GM12878 (cell line): ENCODE data around the gene NECAB2. TPM values are rescaled to one million over a fixed set of nuclear protein-coding genes. Genes with fewer than 3 reads are reported as not detected.

Experiments
- ATAC-seq: fragments of 200-7000 bp; cut with Tn5 transposase; 3 replicates; pipeline ENCODE4 v1.9.1; 2020; ENCODE audit warnings: mild to moderate bottlenecking, moderate library complexity
- BruUV-seq: library from RNA; stranded (reverse); fragments of 400-500 nt; replicated peaks from 2 replicates; lab custom pipeline; 2021; lab: Mats Ljungman, UMichigan
- CTCF ChIA-PET: fragments of 300-600 bp; sonication (Branson Sonifier 250); formaldehyde crosslinking; extraction: SDS; loops from one replicate; lab custom pipeline; 2021; ENCODE audit warnings: inconsistent platforms; lab: Yijun Ruan, JAX
- POLR2A ChIA-PET: fragments of 350-600 bp; formaldehyde crosslinking; extraction: SDS; loops from one replicate; lab custom pipeline; 2021; ENCODE audit warnings: inconsistent platforms; lab: Charles Lee
- RAD21 ChIA-PET: fragments of 300-600 bp; sonication (Branson Sonifier 250); formaldehyde crosslinking; loops from one replicate; lab custom pipeline; 2023; ENCODE audit warnings: antibody characterized with exemption; ENCODE audit not compliant: unreplicated experiment; lab: Charles Lee
- SMC1A ChIA-PET: fragments of 300-600 bp; sonication (Branson Sonifier 250); formaldehyde crosslinking; loops from one replicate; lab custom pipeline; 2023; ENCODE audit not compliant: unreplicated experiment, uncharacterized antibody; lab: Charles Lee
- DNase-seq: peaks from one replicate; pipeline ENCODE4 v3.0.0-alpha.2; 2011; ENCODE audit warnings: low read depth, low spot score
- FAIRE-seq: peaks from 3 replicates; lab custom pipeline; 2011; peaks lifted over from hg19 to GRCh38; lab: Jason Lieb, UNC
- H2AFZ ChIP-seq: 2 replicates; pipeline ENCODE4 v1.6.0; 2011; ENCODE audit warnings: low read depth, low read length, control low read depth; ENCODE audit not compliant: control insufficient read depth
- H3K27ac ChIP-seq: 2 replicates; pipeline ENCODE4 v1.5.1; 2011; ENCODE audit warnings: control low read depth; ENCODE audit not compliant: control insufficient read depth, insufficient read depth
- H3K27me3 ChIP-seq, 2 experiments: replicated peaks in 1 of 2; 2 replicates each; pipeline versions ENCODE4 v1.6.0 to v1.6.1; 2011; ENCODE audit warnings: low read length in 1 of 2; ENCODE audit not compliant: control insufficient read depth in 2 of 2, insufficient read depth in 2 of 2
- H3K36me3 ChIP-seq, 2 experiments: 2 replicates each; pipeline ENCODE4 v1.5.1; 2011; ENCODE audit warnings: low read length in 1 of 2; ENCODE audit not compliant: control insufficient read depth in 2 of 2, insufficient read depth in 2 of 2
- H3K4me1 ChIP-seq: 2 replicates; pipeline ENCODE4 v1.6.1; 2011; ENCODE audit warnings: mild to moderate bottlenecking, low read length, moderate library complexity, mixed read lengths; ENCODE audit not compliant: control insufficient read depth, insufficient read depth
- H3K4me2 ChIP-seq: 2 replicates; pipeline ENCODE4 v1.6.0; 2011; ENCODE audit warnings: control low read depth; ENCODE audit not compliant: control insufficient read depth, insufficient read depth
- H3K4me3 ChIP-seq: fragments of 200-600 bp; sonication (generic); 2 replicates; pipeline ENCODE4 v1.5.1; 2016
- H3K79me2 ChIP-seq: 2 replicates; pipeline ENCODE4 v1.6.0; 2011; ENCODE audit warnings: low read length; ENCODE audit not compliant: control insufficient read depth, insufficient read depth
- H3K9ac ChIP-seq: 2 replicates; pipeline ENCODE4 v1.8.0; 2011; ENCODE audit warnings: low read length, control low read depth, mixed read lengths; ENCODE audit not compliant: control insufficient read depth, insufficient read depth
- H3K9me3 ChIP-seq: replicated peaks from 3 replicates; pipeline ENCODE4 v1.5.1; 2011; ENCODE audit warnings: mild to moderate bottlenecking, low read length; ENCODE audit not compliant: control insufficient read depth, insufficient read depth
- H4K20me1 ChIP-seq: 2 replicates; pipeline ENCODE4 v1.6.0; 2011; ENCODE audit not compliant: control insufficient read depth, insufficient read depth
- FOS ChIP-seq: IDR thresholded peaks from 3 replicates; pipeline ENCODE4 v1.6.1; 2011; ENCODE audit warnings: borderline replicate concordance; ENCODE audit not compliant: insufficient read length; ENCODE audit errors: extremely low read depth
- MLLT1 ChIP-seq: fragments of 450-650 bp; IDR thresholded peaks from 2 replicates; pipeline ENCODE4 v1.6.1; 2016; ENCODE audit warnings: mild to moderate bottlenecking
- WGBS: methylation state at CpG from one replicate; pipeline ENCODE4 v1.1.6; 2016; ENCODE audit warnings: low lambda C conversion rate; ENCODE audit not compliant: insufficient replicate concordance, insufficient coverage; ENCODE audit errors: missing lambda C conversion rate; 5-methylcytosine and 5-hydroxymethylcytosine counted together
- in situ Hi-C: fragments of 300-500 bp; cut with MboI; formaldehyde crosslinking; loops from 9 replicates; pipeline ENCODE4 v1.14.3; 2018; ENCODE audit warnings: mixed read lengths
- intact Hi-C: fragments of 100-400 bp; cut with micrococcal nuclease; formaldehyde crosslinking; loops from one replicate; pipeline ENCODE4 v1.14.2; 2022; ENCODE audit not compliant: unreplicated experiment
- polyA plus RNA-seq, 11 experiments: library from polyadenylated mRNA; depleted of rRNA in 4 of 11; unstranded in 6 of 11; stranded (reverse) in 5 of 11; fragments of >200 nt; fragmentation: Nextera tagmentation in 4 of 11; fragmentation: Illumina TruSeq in 1 of 11; extraction: Ambion mirVana in 4 of 11; extraction: Trizol in 1 of 11; gene quantifications; 1 replicate in 1 of 11; 2 replicates in 10 of 11; pipeline versions ENCODE4 v1.2.1 to v1.2.3, GENCODE V29; 2011 to 2016; ENCODE audit warnings: inconsistent platforms in 2 of 11, missing spikeins in 2 of 11, low read depth in 1 of 11
- total RNA-seq, 4 experiments: library from RNA; depleted of rRNA in 3 of 4; stranded (reverse); fragments of >200 nt in 3 of 4; fragmentation: Illumina TruSeq in 1 of 4; extraction: Trizol in 1 of 4; gene quantifications; 2 replicates each; pipeline versions ENCODE4 v1.2.1 to v1.2.3, GENCODE V29; 2013 to 2021

NECAB2 gene
- total and polyA plus RNA-seq, 10 of the 15 experiments (the other 5 are each of a cell fraction or from before 2014, with no cell fraction given), result not detected

- SMC1A ChIA-PET, result no interaction called here
Measured at GRCh38 chr16:83923581-83924365, 44.3 kb upstream of the NECAB2 start.

More at GRCh38 chr16:83923581-83924365, 44.3 kb upstream of the NECAB2 start:
- POLR2A ChIA-PET, result no interaction called here
- CTCF ChIA-PET, result interaction anchor here (0.6 kb wide), 1 partner anchor 1301 kb away, joined by 3 read pairs; no protein-coding TSS in a partner anchor
- no peak for FAIRE-seq
- in situ Hi-C loops, result no loop called here
- H2AFZ ChIP-seq, result no peak overlapping the region
- H3K4me1 ChIP-seq, result no peaks in the 10 kb centered on the region
- no peak overlapping the region for H3K4me2 ChIP-seq
- TF ChIP-seq FOS (no peak), MLLT1 (no peak)
- TF ChIP-seq, all 136 proteins: peak for 0
- no peak overlapping the region for H3K9ac ChIP-seq
- no peaks in the 10 kb centered on the region for H4K20me1 ChIP-seq
- H3K9me3 ChIP-seq, result no peaks in the 10 kb centered on the region
- ATAC-seq, result no peak
- no peaks in the 10 kb centered on the region for H3K27me3 ChIP-seq
- peaks cover 2 to 5% of the 10 kb centered on the region in 2 experiments; a peak in 2 of 4 replicates for H3K36me3 ChIP-seq
- intact Hi-C loops, result loop anchor here (10.0 kb wide), 1 partner anchor 99 kb away; no protein-coding TSS in a partner anchor
- RAD21 ChIA-PET, result no interaction called here
- no TSS peak for BruUV-seq
- no peak overlapping the region for H3K4me3 ChIP-seq
- WGBS, result 76% methylated on average over 29 of the region's 31 CpGs
- no peak overlapping the region for H3K27ac ChIP-seq
- no peaks in the 10 kb centered on the region for H3K79me2 ChIP-seq
- DNase-seq, result no peak
